ENCODE measurements around the gene WNK4.

GRCh38 chr17:42761638-42762037, 18.8 kb upstream of the WNK4 start:
- TF ChIP-seq POLR2A (IDR thresholded peaks at IDR 0.05) (no peak), EP300 (IDR thresholded peaks at IDR 0.05) (no peak), CTCF (IDR thresholded peaks at IDR 0.05) (no peak), POLR2AphosphoS5 (IDR thresholded peaks at IDR 0.05) (no peak)

Data from upper lobe of left lung (tissue), 4 donors.